ENCODE results near the gene ZNF777. TPM values are rescaled to one million over a fixed set of nuclear protein-coding genes. Genes with fewer than 3 reads are reported as not detected.

The ZNF777 gene
- total RNA-seq, 1 experiment from 2014 or later, result 12.0 TPM

- TF ChIP-seq NR1H2 (CRISPR knock-in tag; IDR thresholded peaks at IDR 0.05) (no peak), FOXP1 (CRISPR knock-in tag; IDR thresholded peaks at IDR 0.05; ENCODE audit: borderline replicate concordance) (no peak), TEAD4 (CRISPR knock-in tag; IDR thresholded peaks at IDR 0.05) (no peak), ERG (CRISPR knock-in tag; IDR thresholded peaks at IDR 0.05) (no peak), FOXK1 (CRISPR knock-in tag; IDR thresholded peaks at IDR 0.05) (no peak), JAZF1 (CRISPR knock-in tag; IDR thresholded peaks at IDR 0.05) (no peak), TEAD1 (CRISPR knock-in tag; IDR thresholded peaks at IDR 0.05) (no peak), GABPB1 (CRISPR knock-in tag; IDR thresholded peaks at IDR 0.05) (no peak)
- TF ChIP-seq, protein P1, sequence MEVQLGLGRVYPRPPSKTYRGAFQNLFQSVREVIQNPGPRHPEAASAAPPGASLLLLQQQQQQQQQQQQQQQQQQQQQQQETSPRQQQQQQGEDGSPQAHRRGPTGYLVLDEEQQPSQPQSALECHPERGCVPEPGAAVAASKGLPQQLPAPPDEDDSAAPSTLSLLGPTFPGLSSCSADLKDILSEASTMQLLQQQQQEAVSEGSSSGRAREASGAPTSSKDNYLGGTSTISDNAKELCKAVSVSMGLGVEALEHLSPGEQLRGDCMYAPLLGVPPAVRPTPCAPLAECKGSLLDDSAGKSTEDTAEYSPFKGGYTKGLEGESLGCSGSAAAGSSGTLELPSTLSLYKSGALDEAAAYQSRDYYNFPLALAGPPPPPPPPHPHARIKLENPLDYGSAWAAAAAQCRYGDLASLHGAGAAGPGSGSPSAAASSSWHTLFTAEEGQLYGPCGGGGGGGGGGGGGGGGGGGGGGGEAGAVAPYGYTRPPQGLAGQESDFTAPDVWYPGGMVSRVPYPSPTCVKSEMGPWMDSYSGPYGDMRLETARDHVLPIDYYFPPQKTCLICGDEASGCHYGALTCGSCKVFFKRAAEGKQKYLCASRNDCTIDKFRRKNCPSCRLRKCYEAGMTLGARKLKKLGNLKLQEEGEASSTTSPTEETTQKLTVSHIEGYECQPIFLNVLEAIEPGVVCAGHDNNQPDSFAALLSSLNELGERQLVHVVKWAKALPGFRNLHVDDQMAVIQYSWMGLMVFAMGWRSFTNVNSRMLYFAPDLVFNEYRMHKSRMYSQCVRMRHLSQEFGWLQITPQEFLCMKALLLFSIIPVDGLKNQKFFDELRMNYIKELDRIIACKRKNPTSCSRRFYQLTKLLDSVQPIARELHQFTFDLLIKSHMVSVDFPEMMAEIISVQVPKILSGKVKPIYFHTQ (CRISPR knock-in tag; IDR thresholded peaks at IDR 0.05), result no peak
- no peak overlapping the region for H3K4me3 Mint-ChIP-seq
- H3K27me3 Mint-ChIP-seq (ENCODE audit: low read depth), result no peaks in the 10 kb centered on the region
- ATAC-seq, result peak; percentile 100
- peaks cover 4% of the 10 kb centered on the region; the same call in 1 of the 2 replicates for H3K9me3 Mint-ChIP-seq
- peaks cover 77% of the 10 kb centered on the region for H3K36me3 Mint-ChIP-seq
- CTCF ChIA-PET, result interaction anchor here (0.8 to 2.3 kb wide), 2 partner anchors 29 to 110 kb away, joined by 3 to 7 read pairs; partner anchors contain the start of gene ZNF777
- H3K4me1 Mint-ChIP-seq, result no peaks in the 10 kb centered on the region
- POLR2A ChIA-PET, result no interaction called here
- H3K27ac Mint-ChIP-seq, result no peak overlapping the region
- peak; percentile 42 for DNase-seq (ENCODE audit: low spot score)
Observed at GRCh38 chr7:149489391-149490024, 28.6 kb upstream of the ZNF777 start.

GRCh38 chr7:149479568-149479967 is 18.7 kb upstream of the ZNF777 start:
- ChIA-PET POLR2A (interaction anchor here (0.6 to 1.1 kb wide), 2 partner anchors 19 to 334 kb away, joined by 3 read pairs; partner anchors contain the start of gene ZNF777), CTCF (no interaction called here)
- peaks cover 22% of the 10 kb centered on the region for H3K9me3 Mint-ChIP-seq
- no peak overlapping the region for H3K4me3 Mint-ChIP-seq
- no peak for ATAC-seq
- peaks cover 4% of the 10 kb centered on the region; the same call in 1 of the 2 replicates for H3K27me3 Mint-ChIP-seq (ENCODE audit: low read depth)
- H3K36me3 Mint-ChIP-seq, result peaks cover 47% of the 10 kb centered on the region
- no peak overlapping the region for H3K27ac Mint-ChIP-seq
- H3K4me1 Mint-ChIP-seq, result peaks cover 12% of the 10 kb centered on the region
- DNase-seq (ENCODE audit: low spot score), result no peak
- TF ChIP-seq SMAD3 (CRISPR knock-in tag; IDR thresholded peaks at IDR 0.05; ENCODE audit: borderline replicate concordance) (no peak), E2F4 (CRISPR knock-in tag; IDR thresholded peaks at IDR 0.05; ENCODE audit: borderline replicate concordance, low read depth) (no peak), TEAD1 (CRISPR knock-in tag; IDR thresholded peaks at IDR 0.05) (no peak), NFE2L1 (CRISPR knock-in tag; IDR thresholded peaks at IDR 0.05) (no peak), ZSCAN18 (CRISPR knock-in tag; IDR thresholded peaks at IDR 0.05) (no peak), NR2C2 (CRISPR knock-in tag; IDR thresholded peaks at IDR 0.05) (no peak), PRRX2 (CRISPR knock-in tag; IDR thresholded peaks at IDR 0.05) (no peak), ZNF263 (CRISPR knock-in tag; IDR thresholded peaks at IDR 0.05; ENCODE audit: low read depth) (no peak), MXD4 (CRISPR knock-in tag; IDR thresholded peaks at IDR 0.05; ENCODE audit: borderline replicate concordance) (no peak), ZNF317 (CRISPR knock-in tag; IDR thresholded peaks at IDR 0.05; ENCODE audit: borderline replicate concordance, low read depth) (no peak), ELF4 (CRISPR knock-in tag; IDR thresholded peaks at IDR 0.05; ENCODE audit: low read depth) (no peak)
- TF ChIP-seq, protein P2, sequence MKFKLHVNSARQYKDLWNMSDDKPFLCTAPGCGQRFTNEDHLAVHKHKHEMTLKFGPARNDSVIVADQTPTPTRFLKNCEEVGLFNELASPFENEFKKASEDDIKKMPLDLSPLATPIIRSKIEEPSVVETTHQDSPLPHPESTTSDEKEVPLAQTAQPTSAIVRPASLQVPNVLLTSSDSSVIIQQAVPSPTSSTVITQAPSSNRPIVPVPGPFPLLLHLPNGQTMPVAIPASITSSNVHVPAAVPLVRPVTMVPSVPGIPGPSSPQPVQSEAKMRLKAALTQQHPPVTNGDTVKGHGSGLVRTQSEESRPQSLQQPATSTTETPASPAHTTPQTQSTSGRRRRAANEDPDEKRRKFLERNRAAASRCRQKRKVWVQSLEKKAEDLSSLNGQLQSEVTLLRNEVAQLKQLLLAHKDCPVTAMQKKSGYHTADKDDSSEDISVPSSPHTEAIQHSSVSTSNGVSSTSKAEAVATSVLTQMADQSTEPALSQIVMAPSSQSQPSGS (CRISPR knock-in tag; IDR thresholded peaks at IDR 0.05; ENCODE audit: borderline replicate concordance, low read depth), result no peak

Measured in WTC11 (cell line).